Measurements from ENCODE around the gene KLRK1.
A peak's percentile ranks its signal among the peaks of the same experiment; 100 is the strongest.
"Not testable (repeated sequence)": the region's sequence is repeated elsewhere in the genome, so short reads cannot be mapped to it uniquely, and the experiment has no call there.

Gene KLRK1

DNA sequence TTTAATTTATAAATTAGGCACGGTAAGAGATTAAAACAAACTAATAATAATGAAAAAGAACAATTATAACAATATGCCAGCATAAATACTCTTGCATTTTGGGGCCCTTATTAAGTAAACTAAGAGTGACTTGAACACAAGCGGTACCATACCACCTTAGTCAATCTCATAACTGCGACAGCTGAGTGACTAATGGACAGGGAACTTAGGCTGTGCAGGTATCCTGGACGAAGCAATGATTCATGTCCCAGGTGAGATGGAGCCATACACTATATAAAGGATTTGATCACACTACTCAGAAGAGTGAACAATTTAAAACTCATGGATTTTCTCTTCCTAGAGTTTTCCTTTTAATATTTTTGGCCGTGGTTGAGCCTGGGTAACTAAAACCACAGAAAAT is 15.5 kb upstream of the KLRK1 start:
- no peak overlapping the region for H3K4me3 ChIP-seq (replicated peaks; ENCODE audit: low read depth, low read length)
- TF ChIP-seq, protein P1, sequence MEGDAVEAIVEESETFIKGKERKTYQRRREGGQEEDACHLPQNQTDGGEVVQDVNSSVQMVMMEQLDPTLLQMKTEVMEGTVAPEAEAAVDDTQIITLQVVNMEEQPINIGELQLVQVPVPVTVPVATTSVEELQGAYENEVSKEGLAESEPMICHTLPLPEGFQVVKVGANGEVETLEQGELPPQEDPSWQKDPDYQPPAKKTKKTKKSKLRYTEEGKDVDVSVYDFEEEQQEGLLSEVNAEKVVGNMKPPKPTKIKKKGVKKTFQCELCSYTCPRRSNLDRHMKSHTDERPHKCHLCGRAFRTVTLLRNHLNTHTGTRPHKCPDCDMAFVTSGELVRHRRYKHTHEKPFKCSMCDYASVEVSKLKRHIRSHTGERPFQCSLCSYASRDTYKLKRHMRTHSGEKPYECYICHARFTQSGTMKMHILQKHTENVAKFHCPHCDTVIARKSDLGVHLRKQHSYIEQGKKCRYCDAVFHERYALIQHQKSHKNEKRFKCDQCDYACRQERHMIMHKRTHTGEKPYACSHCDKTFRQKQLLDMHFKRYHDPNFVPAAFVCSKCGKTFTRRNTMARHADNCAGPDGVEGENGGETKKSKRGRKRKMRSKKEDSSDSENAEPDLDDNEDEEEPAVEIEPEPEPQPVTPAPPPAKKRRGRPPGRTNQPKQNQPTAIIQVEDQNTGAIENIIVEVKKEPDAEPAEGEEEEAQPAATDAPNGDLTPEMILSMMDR (IDR thresholded peaks at IDR 0.05; ENCODE audit: low read depth, low read length, missing control alignments) = no peak
- no peak for DNase-seq (ENCODE audit: extremely low read depth, low read depth)

DNA sequence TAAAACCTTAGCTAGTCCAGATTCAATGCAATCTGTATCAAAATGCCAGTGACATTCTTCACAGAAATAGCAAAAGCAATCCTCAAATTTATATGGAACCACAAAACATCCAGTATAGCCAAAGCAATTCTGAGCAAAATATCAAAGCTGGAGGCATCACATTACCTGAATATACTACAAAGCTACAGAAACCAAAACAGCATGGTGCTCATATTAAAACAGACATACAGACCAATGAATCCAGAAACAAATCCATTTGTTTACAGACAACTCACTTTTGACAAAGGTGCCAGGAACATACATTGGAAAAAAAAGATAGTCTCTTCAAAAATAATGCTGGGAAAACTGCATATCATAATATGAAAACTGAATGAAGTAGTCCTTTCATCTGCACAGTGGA is 15.0 kb upstream of the KLRK1 start:
- no peak overlapping the region for H3K4me3 ChIP-seq (replicated peaks; ENCODE audit: low read depth, low read length)
- no peak for DNase-seq (ENCODE audit: extremely low read depth, low read depth)
- TF ChIP-seq, protein P1 (IDR thresholded peaks at IDR 0.05; ENCODE audit: low read depth, low read length, missing control alignments) = no peak

DNA sequence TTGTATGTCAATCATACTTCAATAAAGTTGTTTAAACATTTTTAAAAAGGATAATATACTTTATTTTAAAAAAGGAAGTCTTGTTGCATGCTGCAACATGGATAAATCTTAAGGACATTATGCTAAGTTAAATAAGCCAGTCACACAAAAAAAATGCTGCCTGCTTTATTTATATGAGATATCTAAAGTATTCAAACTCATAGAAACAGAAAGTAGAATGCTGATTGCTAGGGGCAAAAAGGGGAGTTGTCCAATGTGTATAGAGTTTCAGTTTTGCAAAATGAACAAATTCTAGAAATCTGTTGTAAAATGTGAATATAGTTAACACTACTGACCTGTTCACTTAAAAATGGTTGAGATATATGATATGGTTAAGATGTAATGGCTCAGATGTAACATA is 11.0 kb upstream of the KLRK1 start:
- DNase-seq (ENCODE audit: extremely low read depth, low read depth) = no peak
- no peak overlapping the region for H3K4me3 ChIP-seq (replicated peaks; ENCODE audit: low read depth, low read length)
- TF ChIP-seq, protein P1 (IDR thresholded peaks at IDR 0.05; ENCODE audit: low read depth, low read length, missing control alignments) = no peak

DNA sequence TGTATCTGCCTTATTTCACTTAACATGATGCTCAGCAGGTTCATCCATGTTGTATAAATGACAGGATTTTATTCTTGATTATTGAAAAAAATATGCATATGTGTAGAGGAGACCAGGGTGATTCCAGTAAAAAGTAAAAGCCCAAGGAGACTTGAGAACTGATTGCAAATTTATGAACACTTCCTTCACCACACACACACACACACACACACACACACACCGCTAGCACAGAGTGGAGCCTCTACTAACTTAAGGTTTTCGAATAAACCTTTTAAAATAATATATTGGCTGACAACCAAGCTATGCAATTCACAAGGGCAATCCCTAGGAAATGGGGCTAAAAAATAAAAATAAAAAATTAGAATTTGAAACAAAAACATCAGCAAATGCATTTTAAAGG is 8.3 kb upstream of the KLRK1 start:
- DNase-seq (ENCODE audit: extremely low read depth, low read depth) = no peak
- H3K4me3 ChIP-seq (replicated peaks; ENCODE audit: low read depth, low read length) = no peak overlapping the region
- TF ChIP-seq, protein P1 (IDR thresholded peaks at IDR 0.05; ENCODE audit: low read depth, low read length, missing control alignments) = no peak

DNA sequence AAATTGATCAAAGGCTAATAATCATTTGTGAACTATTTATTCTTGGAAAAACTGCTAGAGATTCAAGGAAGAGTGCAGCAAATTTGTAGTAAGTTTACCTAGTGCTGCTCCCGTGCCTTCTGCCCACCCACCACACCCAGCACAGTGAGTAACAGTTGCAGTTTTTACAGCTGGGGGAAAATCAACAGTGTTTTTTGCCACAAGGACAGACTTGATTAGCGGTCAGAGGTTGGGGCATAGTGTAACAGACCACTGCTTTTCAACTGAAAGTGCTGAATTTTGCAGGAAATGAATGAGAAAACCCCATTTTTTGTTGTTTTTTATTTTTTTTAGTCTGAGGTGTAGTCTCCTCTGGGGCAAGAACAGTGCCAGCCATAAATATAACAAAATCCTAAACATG is 7.5 kb upstream of the KLRK1 start:
- H3K4me3 ChIP-seq (replicated peaks; ENCODE audit: low read depth, low read length) = no peak overlapping the region
- DNase-seq (ENCODE audit: extremely low read depth, low read depth) = no peak
- TF ChIP-seq, protein P1 (IDR thresholded peaks at IDR 0.05; ENCODE audit: low read depth, low read length, missing control alignments) = no peak

DNA sequence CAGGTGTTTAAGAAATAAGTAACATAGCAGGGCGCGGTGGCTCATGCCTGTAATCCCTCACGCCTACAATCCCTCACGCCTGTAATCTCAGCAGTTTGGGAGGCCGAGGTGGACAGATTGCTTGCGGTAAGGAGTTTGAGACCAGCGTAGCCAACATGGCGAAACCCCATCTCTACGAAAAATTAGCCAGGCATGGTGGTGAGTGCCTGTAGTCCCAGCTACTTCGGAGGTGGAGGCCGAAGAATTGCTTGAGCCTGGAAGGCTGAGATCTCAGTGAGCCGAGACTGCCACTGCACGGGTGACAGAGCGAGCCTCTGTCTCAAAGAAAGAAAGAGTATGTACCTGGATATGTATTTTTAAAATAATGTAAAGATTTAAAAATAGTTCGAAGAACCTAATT is 6.3 kb upstream of the KLRK1 start:
- DNase-seq (ENCODE audit: extremely low read depth, low read depth); H3K4me3 ChIP-seq (replicated peaks; ENCODE audit: low read depth, low read length): not testable (repeated sequence)

DNA sequence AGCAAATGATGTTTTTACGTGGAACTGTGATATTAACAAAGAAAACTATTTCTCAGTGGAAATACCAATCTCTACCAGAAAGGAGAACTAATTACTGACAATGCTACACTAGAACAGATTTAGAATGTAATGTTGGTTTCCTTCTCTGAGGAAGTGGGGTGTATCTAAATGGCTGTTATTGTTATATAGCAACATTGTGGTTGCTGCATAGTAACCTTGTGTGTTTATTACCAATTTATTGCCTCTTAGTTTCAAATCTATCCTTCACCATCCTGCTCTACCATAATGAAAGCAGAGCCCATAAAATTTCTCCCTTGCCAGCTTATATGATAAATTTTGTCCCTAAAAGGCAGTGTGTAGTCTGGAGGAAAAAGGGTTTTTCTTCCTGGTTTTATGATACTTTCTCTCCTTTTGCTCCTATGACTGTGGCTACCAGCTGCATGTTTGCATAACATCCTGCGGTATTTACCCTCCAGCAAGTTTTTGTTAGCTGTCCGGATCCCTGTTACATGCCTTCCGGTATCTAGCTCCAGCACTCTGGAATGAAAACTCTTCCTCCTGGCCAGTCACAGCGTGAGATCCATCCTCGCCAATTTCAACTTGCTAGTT is 5.7 kb upstream of the KLRK1 start:
- TF ChIP-seq, protein P1 (IDR thresholded peaks at IDR 0.05; ENCODE audit: low read depth, low read length, missing control alignments) = no peak
- DNase-seq (ENCODE audit: extremely low read depth, low read depth) = peak; percentile 79
- H3K4me3 ChIP-seq (replicated peaks; ENCODE audit: low read depth, low read length) = no peak overlapping the region

DNA sequence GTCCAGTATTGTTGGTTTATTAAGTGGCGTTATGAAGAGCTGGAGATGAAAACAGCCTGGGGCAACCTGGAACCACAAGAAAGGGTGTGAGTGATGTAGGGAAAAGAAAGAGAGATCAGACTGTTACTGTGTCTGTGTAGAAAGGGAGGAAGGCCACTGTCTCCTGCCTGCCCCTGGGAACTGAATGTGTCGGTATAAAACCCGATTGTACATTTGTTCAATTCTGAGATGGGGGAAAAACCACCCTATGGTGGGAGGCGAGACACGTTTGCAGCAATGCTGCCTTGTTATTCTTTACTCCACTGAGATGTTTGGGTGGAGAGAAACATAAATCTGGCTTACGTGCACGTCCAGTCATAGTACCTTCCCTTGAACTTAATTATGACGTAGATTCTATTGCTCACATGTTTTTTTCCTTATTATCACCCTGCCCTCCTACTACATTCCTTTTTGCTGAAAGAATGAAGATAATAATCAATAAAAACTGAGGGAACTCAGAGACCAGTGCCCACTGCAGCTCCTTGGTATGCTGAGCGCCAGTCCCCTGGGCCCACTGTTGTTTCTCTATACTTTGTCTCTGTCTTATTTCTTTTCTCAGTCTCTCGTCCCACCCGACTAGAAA is 4.8 kb upstream of the KLRK1 start:
- not testable (repeated sequence) for H3K4me3 ChIP-seq (replicated peaks; ENCODE audit: low read depth, low read length); DNase-seq (ENCODE audit: extremely low read depth, low read depth)
